ENCODE results near the gene TCN2. TPM values are rescaled to one million over a fixed set of nuclear protein-coding genes. Genes with fewer than 3 reads are reported as not detected.

Gene TCN2
- total and polyA plus RNA-seq, 5 donors from 2014 or later: 0.23 to 1.7 (median 0.85) TPM

Other genes with a start within 250 kb of the TCN2 start
- 13.1 TPM for gene RNF215, start 219.8 kb upstream of the TCN2 start, total RNA-seq
- gene RNF215, start 219.8 kb upstream of the TCN2 start, polyA plus RNA-seq: under 1 TPM; 0.23 to 0.50 (median 0.42) TPM
- 69.0 TPM for gene SEC14L2, start 210.2 kb upstream of the TCN2 start, total RNA-seq
- gene SEC14L2, start 210.2 kb upstream of the TCN2 start, polyA plus RNA-seq: 1 to 10 TPM; 3.1 to 5.8 (median 3.7) TPM
- gene MTFP1, start 181.4 kb upstream of the TCN2 start, total RNA-seq: 111 TPM
- gene MTFP1, start 181.4 kb upstream of the TCN2 start, polyA plus RNA-seq: 10 to 100 TPM; 38.3 to 48.9 (median 43.8) TPM
- gene SEC14L3, start 135.2 kb upstream of the TCN2 start, total RNA-seq: not detected
- not detected for gene SEC14L3, start 135.2 kb upstream of the TCN2 start, polyA plus RNA-seq
- gene SEC14L4, start 101.5 kb upstream of the TCN2 start, total RNA-seq: not detected
- gene SEC14L4, start 101.5 kb upstream of the TCN2 start, polyA plus RNA-seq: not detected
- not detected for gene SEC14L6, start 60.4 kb upstream of the TCN2 start, total RNA-seq
- under 1 TPM in 1 of 4 donors, not detected in 3; 0.09 TPM for gene SEC14L6, start 60.4 kb upstream of the TCN2 start, polyA plus RNA-seq
- 0.44 TPM for gene GAL3ST1, start 32.5 kb upstream of the TCN2 start, total RNA-seq
- under 1 TPM in 1 of 4 donors, not detected in 3; 0.49 TPM for gene GAL3ST1, start 32.5 kb upstream of the TCN2 start, polyA plus RNA-seq
- 38.2 TPM for gene PES1, start 15.3 kb upstream of the TCN2 start, total RNA-seq
- gene PES1, start 15.3 kb upstream of the TCN2 start, polyA plus RNA-seq: 10 to 100 TPM; 35.2 to 47.9 (median 36.1) TPM
- gene SLC35E4, start 28.6 kb downstream of the TCN2 start, total RNA-seq: 14.5 TPM
- 1 to 10 TPM; 1.9 to 7.0 (median 4.1) TPM for gene SLC35E4, start 28.6 kb downstream of the TCN2 start, polyA plus RNA-seq
- 15.5 TPM for gene DUSP18, start 60.7 kb downstream of the TCN2 start, total RNA-seq
- 10 to 100 TPM; 11.4 to 20.2 (median 12.8) TPM for gene DUSP18, start 60.7 kb downstream of the TCN2 start, polyA plus RNA-seq
- gene OSBP2, start 87.7 kb downstream of the TCN2 start, total RNA-seq: 9.9 TPM
- 1 to 10 TPM in 2 of 4 donors, under 1 TPM in 2; 0.86 to 1.9 (median 1.3) TPM for gene OSBP2, start 87.7 kb downstream of the TCN2 start, polyA plus RNA-seq

Data from CD4-positive, CD25-positive, alpha-beta regulatory T cell (primary cell).